Mesothelial cell of epicardium (in vitro differentiated cells): ENCODE measurements around the gene CFAP46. TPM values are rescaled to one million over a fixed set of nuclear protein-coding genes. Genes with fewer than 3 reads are reported as not detected.

ENCODE experiments used
- DNase-seq, 2 experiments: peaks; one replicate each; pipeline ENCODE4 v3.0.0; 2021; ENCODE audit warnings: low spot score in 2 of 2; ENCODE audit not compliant: unreplicated experiment in 2 of 2
- H3K27ac Mint-ChIP-seq: 2 replicates; pipeline ENCODE4 v1.8.0; 2021; ENCODE audit warnings: mixed read lengths
- H3K27me3 Mint-ChIP-seq: 2 replicates; pipeline ENCODE4 v1.8.0; 2021; ENCODE audit warnings: low read depth, mixed read lengths
- H3K36me3 Mint-ChIP-seq: 2 replicates; pipeline ENCODE4 v1.8.0; 2021; ENCODE audit warnings: mixed read lengths
- H3K4me1 Mint-ChIP-seq: 2 replicates; pipeline ENCODE4 v1.8.0; 2021; ENCODE audit warnings: mixed read lengths
- H3K4me3 Mint-ChIP-seq: 2 replicates; pipeline ENCODE4 v1.8.0; 2021; ENCODE audit warnings: mild to moderate bottlenecking, moderate library complexity, mixed read lengths
- H3K9me3 Mint-ChIP-seq: 2 replicates; pipeline ENCODE4 v1.8.0; 2021; ENCODE audit warnings: mixed read lengths
- total RNA-seq: library from RNA; stranded (reverse); gene quantifications from 3 replicates; pipeline ENCODE4 v1.2.1, GENCODE V29; 2021
- TF ChIP-seq, protein P1 (sequence below): fragments of 200-600 bp; sonication (generic); IDR thresholded peaks from one replicate; pipeline ENCODE4 v1.5.0; 2021; ENCODE audit warnings: antibody characterized with exemption; ENCODE audit not compliant: unreplicated experiment

Gene CFAP46
- total RNA-seq, 1 donor from 2014 or later: 3.1 TPM

- Mint-ChIP-seq H3K4me1 (no peaks in the 10 kb centered on the region), H3K9me3 (no peaks in the 10 kb centered on the region), H3K27me3 (peaks cover 40% of the 10 kb centered on the region), H3K36me3 (no peaks in the 10 kb centered on the region), H3K4me3 (no peak overlapping the region), H3K27ac (no peak overlapping the region)
- TF ChIP-seq, protein P1, sequence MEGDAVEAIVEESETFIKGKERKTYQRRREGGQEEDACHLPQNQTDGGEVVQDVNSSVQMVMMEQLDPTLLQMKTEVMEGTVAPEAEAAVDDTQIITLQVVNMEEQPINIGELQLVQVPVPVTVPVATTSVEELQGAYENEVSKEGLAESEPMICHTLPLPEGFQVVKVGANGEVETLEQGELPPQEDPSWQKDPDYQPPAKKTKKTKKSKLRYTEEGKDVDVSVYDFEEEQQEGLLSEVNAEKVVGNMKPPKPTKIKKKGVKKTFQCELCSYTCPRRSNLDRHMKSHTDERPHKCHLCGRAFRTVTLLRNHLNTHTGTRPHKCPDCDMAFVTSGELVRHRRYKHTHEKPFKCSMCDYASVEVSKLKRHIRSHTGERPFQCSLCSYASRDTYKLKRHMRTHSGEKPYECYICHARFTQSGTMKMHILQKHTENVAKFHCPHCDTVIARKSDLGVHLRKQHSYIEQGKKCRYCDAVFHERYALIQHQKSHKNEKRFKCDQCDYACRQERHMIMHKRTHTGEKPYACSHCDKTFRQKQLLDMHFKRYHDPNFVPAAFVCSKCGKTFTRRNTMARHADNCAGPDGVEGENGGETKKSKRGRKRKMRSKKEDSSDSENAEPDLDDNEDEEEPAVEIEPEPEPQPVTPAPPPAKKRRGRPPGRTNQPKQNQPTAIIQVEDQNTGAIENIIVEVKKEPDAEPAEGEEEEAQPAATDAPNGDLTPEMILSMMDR: no peak
- no peak for DNase-seq
Measured at GRCh38 chr10:132984801-132985545, 42.6 kb upstream of the CFAP46 start.

DNA sequence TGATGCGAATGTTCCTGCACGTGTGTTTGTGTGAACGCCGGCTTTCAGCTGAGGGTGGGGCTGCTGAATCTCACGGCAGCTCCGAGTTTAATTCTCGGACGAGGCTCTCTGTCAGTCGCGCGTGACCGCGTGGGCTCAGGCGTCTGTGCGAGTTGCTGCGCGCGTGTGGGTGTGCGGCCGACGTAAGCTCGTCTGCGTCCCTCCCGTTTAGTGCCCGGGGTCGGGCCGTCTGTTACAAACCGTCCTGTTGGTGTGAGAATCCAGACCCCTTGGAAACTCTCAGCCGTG, 41.6 kb upstream of the CFAP46 start:
- no peak overlapping the region for H3K27ac Mint-ChIP-seq

GRCh38 chr10:132983252-132984007, 41.1 kb upstream of the CFAP46 start:
- TF ChIP-seq, protein P1: no peak
- H3K4me3 Mint-ChIP-seq: no peak overlapping the region
- no peaks in the 10 kb centered on the region for H3K9me3 Mint-ChIP-seq
- H3K27ac Mint-ChIP-seq: no peak overlapping the region
- H3K4me1 Mint-ChIP-seq: no peaks in the 10 kb centered on the region
- no peaks in the 10 kb centered on the region for H3K36me3 Mint-ChIP-seq
- H3K27me3 Mint-ChIP-seq: peaks cover 54% of the 10 kb centered on the region
- no peak for DNase-seq

More for the DNA sequence above, 41.6 kb upstream of the CFAP46 start:
- peaks cover 49% of the 10 kb centered on the region for H3K27me3 Mint-ChIP-seq
- H3K4me1 Mint-ChIP-seq: no peaks in the 10 kb centered on the region
- no peak for DNase-seq
- H3K9me3 Mint-ChIP-seq: no peaks in the 10 kb centered on the region
- TF ChIP-seq, protein P1: no peak
- H3K36me3 Mint-ChIP-seq: no peaks in the 10 kb centered on the region
- no peak overlapping the region for H3K4me3 Mint-ChIP-seq

DNA sequence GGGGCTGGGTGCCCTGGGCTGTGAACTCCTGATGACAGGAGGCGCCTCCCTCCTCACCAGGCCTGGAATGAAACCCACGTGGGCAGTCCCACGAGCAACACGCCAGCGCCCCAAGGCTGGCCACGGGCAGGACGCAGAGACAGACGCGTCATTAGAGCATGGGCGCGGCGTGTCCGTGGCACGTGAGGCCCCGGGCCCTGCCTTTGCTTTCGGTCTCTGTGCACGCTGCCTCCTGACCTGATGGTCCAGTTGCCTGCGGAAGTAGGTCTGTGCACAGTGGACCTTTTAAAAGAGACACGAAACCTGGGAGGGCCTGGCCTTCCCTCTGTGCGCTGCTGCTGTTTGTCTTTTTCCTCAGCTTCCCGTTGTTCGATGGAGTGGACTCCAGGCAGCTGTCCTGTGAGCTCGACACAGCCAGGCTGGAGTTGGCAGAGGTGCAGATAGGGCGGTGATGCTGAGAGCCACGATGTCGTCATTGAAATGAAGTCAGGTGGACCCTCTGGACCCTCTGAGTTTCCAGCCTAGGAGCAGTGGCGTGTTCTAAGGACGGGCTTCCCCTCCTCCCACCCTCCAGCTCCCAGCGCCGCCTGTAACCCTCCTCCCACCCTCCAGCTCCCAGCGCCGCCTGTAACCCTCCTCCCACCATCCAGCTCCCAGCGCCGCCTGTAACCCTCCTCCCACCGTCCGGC, 40.1 kb upstream of the CFAP46 start:
- Mint-ChIP-seq H3K36me3 (no peaks in the 10 kb centered on the region), H3K4me1 (no peaks in the 10 kb centered on the region), H3K4me3 (no peak overlapping the region), H3K27me3 (peaks cover 61% of the 10 kb centered on the region), H3K27ac (no peak overlapping the region), H3K9me3 (no peaks in the 10 kb centered on the region)
- DNase-seq: no peak
- TF ChIP-seq, protein P1: no peak

- Mint-ChIP-seq H3K4me1 (no peaks in the 10 kb centered on the region), H3K9me3 (no peaks in the 10 kb centered on the region), H3K27me3 (peaks cover 59% of the 10 kb centered on the region), H3K27ac (no peak overlapping the region), H3K36me3 (no peaks in the 10 kb centered on the region), H3K4me3 (no peak overlapping the region)
- no peak for DNase-seq
- TF ChIP-seq, protein P1: no peak
Measured at GRCh38 chr10:132981746-132982145, 39.4 kb upstream of the CFAP46 start.
